Neural cell (in vitro differentiated cells): ENCODE results near the gene NAT9.

Experiments
- EZH2 ChIP-seq: fragments of 200-600, 300-800 bp; shearing (Covaris generic), sonication (generic); IDR thresholded peaks from 2 replicates; pipeline ENCODE4 v1.6.1; 2014; ENCODE audit warnings: antibody characterized with exemption, low read length, borderline replicate concordance, mild to moderate bottlenecking; ENCODE audit not compliant: insufficient read depth, poor library complexity, severe bottlenecking
- SMC3 ChIP-seq: fragments of 450-650 bp; conservative IDR thresholded peaks from 2 replicates; pipeline ENCODE4 v1.6.1; 2014; ENCODE audit warnings: antibody characterized with exemption, mild to moderate bottlenecking, moderate library complexity; ENCODE audit not compliant: poor library complexity
- TAF1 ChIP-seq: IDR thresholded peaks from 2 replicates; pipeline ENCODE4 v1.6.1; 2012; ENCODE audit warnings: low read depth
- TF ChIP-seq, protein P1 (sequence below): fragments of 450-650 bp; IDR thresholded peaks from 2 replicates; pipeline ENCODE4 v1.5.1; 2014; ENCODE audit warnings: antibody characterized with exemption, mild to moderate bottlenecking, moderate library complexity; ENCODE audit not compliant: poor library complexity, severe bottlenecking

DNA sequence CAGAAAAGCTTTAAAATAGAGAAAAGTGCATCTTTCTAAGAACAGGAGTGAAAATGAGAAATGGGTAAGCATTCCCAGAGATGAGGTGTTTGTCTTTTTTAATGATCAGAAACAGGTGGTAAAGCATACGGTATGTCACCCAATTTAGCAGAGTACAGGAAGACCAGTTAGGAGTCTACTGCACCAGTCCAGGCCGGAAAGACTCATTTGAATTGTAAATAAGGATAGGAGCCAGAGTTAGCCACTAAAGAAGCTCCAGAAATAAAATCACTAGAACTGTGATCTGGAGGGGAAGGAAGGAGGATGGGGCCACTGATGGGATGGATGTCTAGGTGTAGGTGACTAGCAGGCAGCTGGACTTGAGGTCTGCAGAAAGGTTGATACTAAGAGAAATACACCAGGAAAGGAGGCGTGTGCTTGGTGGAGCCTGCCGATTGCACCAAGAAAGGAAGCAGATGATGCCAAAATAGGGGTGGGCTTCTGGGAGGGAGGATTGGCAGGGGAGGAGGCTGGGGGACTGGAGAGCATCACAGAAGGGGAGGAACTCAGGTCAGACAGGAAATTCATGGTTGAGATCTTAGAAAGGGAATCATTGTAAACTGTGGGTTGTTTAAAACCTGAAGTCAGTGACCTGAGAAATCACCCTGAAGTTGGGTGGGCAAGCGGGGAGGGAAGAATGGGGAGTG lies 8.1 kb upstream of the NAT9 start:
- no peak for TF ChIP-seq EZH2
- no peak for TF ChIP-seq SMC3
- TF ChIP-seq, protein P1, sequence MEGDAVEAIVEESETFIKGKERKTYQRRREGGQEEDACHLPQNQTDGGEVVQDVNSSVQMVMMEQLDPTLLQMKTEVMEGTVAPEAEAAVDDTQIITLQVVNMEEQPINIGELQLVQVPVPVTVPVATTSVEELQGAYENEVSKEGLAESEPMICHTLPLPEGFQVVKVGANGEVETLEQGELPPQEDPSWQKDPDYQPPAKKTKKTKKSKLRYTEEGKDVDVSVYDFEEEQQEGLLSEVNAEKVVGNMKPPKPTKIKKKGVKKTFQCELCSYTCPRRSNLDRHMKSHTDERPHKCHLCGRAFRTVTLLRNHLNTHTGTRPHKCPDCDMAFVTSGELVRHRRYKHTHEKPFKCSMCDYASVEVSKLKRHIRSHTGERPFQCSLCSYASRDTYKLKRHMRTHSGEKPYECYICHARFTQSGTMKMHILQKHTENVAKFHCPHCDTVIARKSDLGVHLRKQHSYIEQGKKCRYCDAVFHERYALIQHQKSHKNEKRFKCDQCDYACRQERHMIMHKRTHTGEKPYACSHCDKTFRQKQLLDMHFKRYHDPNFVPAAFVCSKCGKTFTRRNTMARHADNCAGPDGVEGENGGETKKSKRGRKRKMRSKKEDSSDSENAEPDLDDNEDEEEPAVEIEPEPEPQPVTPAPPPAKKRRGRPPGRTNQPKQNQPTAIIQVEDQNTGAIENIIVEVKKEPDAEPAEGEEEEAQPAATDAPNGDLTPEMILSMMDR = no peak
- no peak for TF ChIP-seq TAF1
